ENCODE data around the gene ADRA2A. TPM values are rescaled to one million over a fixed set of nuclear protein-coding genes. Genes with fewer than 3 reads are reported as not detected.

The ADRA2A gene
- total and polyA plus RNA-seq, 8 donors: 12.6 to 42.3 (median 27.1) TPM

GRCh38 chr10:111102359-111102837 lies 25.6 kb downstream of the ADRA2A start:
- ATAC-seq: peak in 1 of 4 donors; percentile 21
- no peak for TF ChIP-seq CTCF (IDR thresholded peaks at IDR 0.05)
- no peak for FAIRE-seq
- WGBS, 2 donors: 69 to 84% methylated on average over 4 of the region's 4 CpGs
- intact Hi-C loops (cut with DNase I): no loop called here
- H3K27me3 ChIP-seq: no peaks in the 10 kb centered on the region
- H3K9me3 ChIP-seq: no peaks in the 10 kb centered on the region
- H3K36me3 ChIP-seq: no peaks in the 10 kb centered on the region
- peak overlapping the region in 3 of 4 donors; percentile 17 to 42 (median 39) for H3K27ac ChIP-seq
- H3K4me1 ChIP-seq: peaks cover 3 to 22% (median 18%) of the 10 kb centered on the region in 3 donors
- peak in 2 of 6 donors; percentile 34 to 36 for DNase-seq
- no peak overlapping the region for H3K4me3 ChIP-seq

GRCh38 chr10:111103196-111103840 lies 26.5 kb downstream of the ADRA2A start:
- peak; percentile 8 to 28 (median 23) for ATAC-seq
- FAIRE-seq: no peak
- DNase-seq: peak in 2 of 6 donors; percentile 12 to 45
- TF ChIP-seq CTCF (IDR thresholded peaks at IDR 0.05): no peak
- H3K4me1 ChIP-seq: peaks cover 12 to 31% (median 27%) of the 10 kb centered on the region in 3 donors
- H3K9me3 ChIP-seq: no peaks in the 10 kb centered on the region
- 20 to 28% methylated on average over 7 of the region's 7 CpGs for WGBS, 2 donors
- H3K36me3 ChIP-seq: no peaks in the 10 kb centered on the region
- no peak overlapping the region for H3K4me3 ChIP-seq
- H3K27ac ChIP-seq: peak overlapping the region; percentile 17 to 58 (median 40)
- intact Hi-C loops (cut with DNase I): no loop called here
- H3K27me3 ChIP-seq: no peaks in the 10 kb centered on the region

- ATAC-seq: no peak
- peak overlapping the region in 2 of 4 donors; percentile 24 to 39 for H3K27ac ChIP-seq
- no peaks in the 10 kb centered on the region for H3K36me3 ChIP-seq
- peak in 1 of 6 donors; percentile 30 for DNase-seq
- peaks cover 12 to 34% (median 33%) of the 10 kb centered on the region in 3 donors for H3K4me1 ChIP-seq
- no peaks in the 10 kb centered on the region for H3K9me3 ChIP-seq
- intact Hi-C loops (cut with DNase I): no loop called here
- H3K27me3 ChIP-seq: no peaks in the 10 kb centered on the region
- no peak for FAIRE-seq
- WGBS, 2 donors: 97% methylated on average over 20 of the region's 20 CpGs
- no peak overlapping the region for H3K4me3 ChIP-seq
- TF ChIP-seq CTCF (IDR thresholded peaks at IDR 0.05): no peak
These were observed 28.0 kb downstream of the ADRA2A start for GRCh38 chr10:111104811-111105210.

GRCh38 chr10:111106081-111106480 lies 29.3 kb downstream of the ADRA2A start:
- intact Hi-C loops (cut with DNase I): no loop called here
- no peak for ATAC-seq
- 96 to 97% methylated on average over 8 of the region's 8 CpGs for WGBS, 2 donors
- Histone ChIP-seq H3K4me3 (no peak overlapping the region), H3K27ac (peak overlapping the region in 3 of 4 donors; percentile 27 to 64 (median 59)), H3K36me3 (no peaks in the 10 kb centered on the region), H3K9me3 (no peaks in the 10 kb centered on the region), H3K4me1 (peaks cover 12 to 34% (median 33%) of the 10 kb centered on the region in 3 donors), H3K27me3 (no peaks in the 10 kb centered on the region)
- DNase-seq: no peak
- no peak for FAIRE-seq
- TF ChIP-seq CTCF (IDR thresholded peaks at IDR 0.05): no peak

DNA sequence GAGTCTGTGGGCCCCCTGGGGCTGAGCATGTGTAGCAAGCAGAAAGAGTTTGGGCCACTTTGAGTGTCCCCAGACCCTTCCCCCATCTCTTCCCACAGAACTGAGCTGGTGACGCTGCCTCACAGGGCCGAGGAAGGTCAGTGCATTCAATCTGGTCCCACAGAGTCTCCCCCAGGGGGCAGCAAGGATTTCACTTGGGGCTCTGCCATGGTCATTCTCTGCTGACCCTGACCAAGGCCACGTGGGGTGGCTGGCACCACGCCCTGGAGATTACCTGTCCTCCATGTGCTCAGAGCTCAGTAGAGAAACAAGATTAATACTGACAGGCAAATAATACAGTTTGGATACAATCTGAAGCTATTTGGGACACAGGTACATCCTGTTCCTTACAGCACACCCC lies 30.2 kb downstream of the ADRA2A start:
- Histone ChIP-seq H3K4me1 (peaks cover 12 to 34% (median 33%) of the 10 kb centered on the region in 3 donors), H3K27ac (peak overlapping the region; percentile 46 to 69 (median 63)), H3K27me3 (no peaks in the 10 kb centered on the region), H3K36me3 (no peaks in the 10 kb centered on the region), H3K9me3 (no peaks in the 10 kb centered on the region), H3K4me3 (no peak overlapping the region)
- no peak for FAIRE-seq
- TF ChIP-seq CTCF (IDR thresholded peaks at IDR 0.05): peak in 2 of 4 donors; percentile 14 to 40
- intact Hi-C loops (cut with DNase I): no loop called here
- peak; percentile 81 to 90 (median 85) for ATAC-seq
- peak; percentile 81 to 97 (median 90) for DNase-seq
- 14 to 18% methylated on average over 4 of the region's 4 CpGs for WGBS, 2 donors

Data from pancreas (tissue), 10 donors.